HG02759 (cell line): ENCODE data around the gene SUSD6.
"Not testable (repeated sequence)": the region's sequence is repeated elsewhere in the genome, so short reads cannot be mapped to it uniquely, and the experiment has no call there.

Experiments
- ATAC-seq: cut with Tn5 transposase; IDR thresholded peaks from one replicate; pipeline ENCODE4 v1.9.1; 2021; ENCODE audit warnings: mild to moderate bottlenecking, moderate library complexity; ENCODE audit not compliant: unreplicated experiment

The SUSD6 gene

DNA sequence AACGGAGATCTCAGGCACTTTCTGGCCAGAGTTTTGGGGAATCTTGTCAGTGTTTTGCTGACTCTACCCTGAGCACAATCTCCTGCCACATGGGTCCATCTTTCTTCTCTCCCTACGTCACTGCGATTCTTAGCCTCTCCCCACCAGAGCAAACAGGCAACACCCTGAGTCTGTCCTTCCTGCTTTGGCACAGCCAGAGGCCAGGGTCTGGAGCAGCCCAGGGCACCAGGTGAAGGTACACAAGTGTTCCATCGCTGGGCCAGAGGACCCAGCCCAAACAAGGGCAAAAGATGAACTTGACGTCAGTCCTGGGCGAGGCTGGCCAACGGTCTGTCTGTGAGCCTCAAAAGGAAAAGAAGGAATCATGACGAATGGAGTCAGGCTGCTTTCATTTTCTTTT, 24.0 kb upstream of the SUSD6 start:
- ATAC-seq: no peak

DNA sequence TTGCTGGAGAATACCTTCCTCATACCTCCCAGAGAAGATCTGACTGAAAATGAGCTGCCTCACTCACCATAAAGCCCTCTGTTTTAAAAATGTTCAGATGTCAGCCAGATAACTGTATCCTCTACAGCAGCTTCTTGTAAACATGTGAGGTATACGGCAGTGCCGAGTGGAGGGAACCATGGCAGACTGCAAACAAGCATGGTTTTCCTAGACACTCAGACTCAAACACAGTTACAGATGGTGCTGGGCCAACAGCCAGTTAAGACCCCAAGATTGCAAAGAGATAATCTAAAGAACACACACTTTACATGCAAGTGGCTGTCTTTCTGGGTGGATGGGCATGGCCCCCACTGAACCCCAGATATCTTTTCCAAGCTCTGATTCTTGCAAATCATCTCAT, 20.1 kb upstream of the SUSD6 start:
- no peak for ATAC-seq

- ATAC-seq: no peak
Observed at GRCh38 chr14:69593018-69593677, 18.2 kb upstream of the SUSD6 start.

DNA sequence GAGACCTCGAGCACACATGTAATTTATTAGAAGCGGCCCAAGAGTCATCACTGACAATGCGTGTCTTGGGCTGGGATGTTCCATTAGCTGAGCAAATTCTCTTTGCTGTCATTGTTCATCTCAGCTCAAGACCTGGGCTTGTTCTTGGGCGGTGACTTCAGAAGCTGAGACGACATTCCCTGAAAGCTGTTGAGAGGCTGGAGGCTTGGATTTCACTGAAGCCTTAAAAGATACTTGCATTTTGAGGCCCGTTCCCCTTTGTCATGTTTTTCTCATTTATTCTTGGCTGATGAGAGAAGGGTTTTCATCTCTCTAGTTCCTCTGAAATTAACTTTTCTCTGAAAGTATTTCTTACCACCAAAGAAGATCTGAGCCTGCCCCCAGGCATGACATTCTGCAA, 16.6 kb upstream of the SUSD6 start:
- ATAC-seq: no peak

DNA sequence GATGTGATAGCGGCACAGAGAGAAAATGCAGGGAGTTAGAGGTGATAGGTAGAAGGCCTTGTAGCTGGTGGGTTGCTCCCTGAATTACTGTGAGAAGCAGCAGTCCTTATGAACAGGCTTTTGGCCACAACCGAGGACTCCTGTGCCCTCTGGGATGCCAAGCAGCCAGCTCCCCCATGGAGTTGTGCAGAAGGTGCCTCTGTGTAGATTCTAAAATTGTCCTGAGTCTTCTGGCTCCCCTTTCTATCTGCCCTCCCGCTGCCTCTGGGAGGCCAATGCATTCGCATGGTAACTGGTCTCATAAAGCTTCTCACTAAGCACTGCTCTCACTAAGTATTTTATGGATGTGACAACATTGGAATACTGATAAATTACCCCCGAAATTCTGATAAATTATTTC, 16.1 kb upstream of the SUSD6 start:
- no peak for ATAC-seq

- ATAC-seq: not testable (repeated sequence)
Observed at GRCh38 chr14:69599431-69599830, 12.0 kb upstream of the SUSD6 start.

DNA sequence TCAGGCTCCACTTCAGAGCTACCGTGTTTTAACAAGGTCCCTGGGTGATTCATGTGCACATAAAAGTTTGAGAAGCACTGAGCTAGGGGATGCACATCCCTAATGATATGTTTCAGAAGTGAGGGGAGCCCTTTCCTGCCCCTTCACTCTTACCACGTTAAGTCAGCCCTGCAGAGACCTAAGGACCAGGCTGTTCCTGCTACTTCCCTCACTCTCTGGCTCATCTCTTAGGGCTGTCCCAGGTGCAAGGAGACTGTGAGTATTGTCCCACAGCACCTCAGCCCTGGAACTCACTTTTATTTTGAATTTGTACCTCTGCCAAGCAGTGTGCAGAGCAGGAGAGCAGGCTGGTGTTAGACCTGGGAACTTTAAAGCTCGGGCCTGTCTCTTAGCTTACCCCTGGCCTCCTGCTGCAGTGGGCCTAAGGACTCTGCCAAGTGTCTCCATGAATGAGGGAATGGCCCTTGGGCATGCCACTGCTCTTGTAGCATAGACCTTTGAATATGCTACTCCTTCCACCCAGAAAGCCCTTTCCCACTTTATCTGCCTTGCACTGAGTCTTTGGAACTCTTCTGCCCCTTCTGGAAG, 11.0 kb upstream of the SUSD6 start:
- no peak for ATAC-seq

GRCh38 chr14:69605738-69606137, 5.7 kb upstream of the SUSD6 start:
- ATAC-seq: no peak

- ATAC-seq: no peak
Observed at GRCh38 chr14:69606258-69607184, 4.9 kb upstream of the SUSD6 start.

GRCh38 chr14:69610020-69610873, 1.1 kb upstream of the SUSD6 start:
- no peak for ATAC-seq

DNA sequence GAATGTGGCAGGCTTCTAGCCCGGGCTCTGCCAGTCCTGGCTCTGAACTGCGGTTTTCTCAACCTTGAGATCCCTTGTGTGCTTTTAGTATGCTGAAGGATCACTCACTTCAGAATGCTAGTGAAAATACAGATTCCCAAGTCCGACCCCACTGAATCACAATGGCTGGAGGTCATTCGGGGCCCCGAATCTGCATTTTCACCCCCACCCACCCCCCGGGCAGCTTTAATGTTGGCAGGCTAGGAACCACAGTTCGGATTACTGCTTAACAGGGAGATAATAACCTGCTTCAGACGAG, 573 bp upstream of the SUSD6 start:
- ATAC-seq: no peak

DNA sequence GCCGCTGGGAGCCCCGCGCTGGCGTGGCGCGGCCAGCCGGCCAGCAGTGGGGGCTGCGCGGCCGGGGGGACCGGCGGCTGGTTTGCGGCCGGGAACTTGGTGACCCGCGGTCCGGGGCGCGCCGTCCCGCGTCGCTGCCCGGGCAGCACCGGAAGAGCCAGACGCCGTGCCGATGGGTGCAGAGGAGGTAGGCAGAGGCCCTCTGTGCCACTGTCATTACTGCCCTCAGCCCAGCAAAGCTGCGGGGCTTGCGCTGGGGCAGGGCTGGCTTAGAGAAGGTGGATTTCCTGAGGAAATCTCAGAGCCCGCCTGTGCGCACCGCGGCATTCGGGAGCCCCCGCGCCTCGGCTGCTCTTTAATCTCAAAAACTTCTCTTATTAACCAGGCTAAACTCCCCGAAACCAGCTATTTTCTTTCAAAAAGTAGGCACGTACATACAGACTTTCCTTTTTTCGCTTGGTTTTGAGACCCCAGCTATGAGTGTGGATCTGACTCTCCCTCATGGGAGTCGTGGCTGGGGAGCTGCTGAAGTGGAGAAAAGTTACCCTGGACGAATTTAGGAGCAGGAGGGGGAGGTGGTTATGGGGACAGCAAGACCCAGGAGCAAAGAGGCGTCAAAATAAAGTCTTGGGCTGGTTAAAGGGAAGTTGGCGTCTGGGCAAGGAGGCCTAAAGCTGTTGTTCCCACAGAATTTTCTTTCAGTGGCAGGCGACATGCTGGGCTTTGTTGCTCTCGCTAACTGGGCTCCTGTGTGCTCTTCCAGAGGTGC, 802 bp downstream of the SUSD6 start:
- peak; percentile 11 for ATAC-seq

DNA sequence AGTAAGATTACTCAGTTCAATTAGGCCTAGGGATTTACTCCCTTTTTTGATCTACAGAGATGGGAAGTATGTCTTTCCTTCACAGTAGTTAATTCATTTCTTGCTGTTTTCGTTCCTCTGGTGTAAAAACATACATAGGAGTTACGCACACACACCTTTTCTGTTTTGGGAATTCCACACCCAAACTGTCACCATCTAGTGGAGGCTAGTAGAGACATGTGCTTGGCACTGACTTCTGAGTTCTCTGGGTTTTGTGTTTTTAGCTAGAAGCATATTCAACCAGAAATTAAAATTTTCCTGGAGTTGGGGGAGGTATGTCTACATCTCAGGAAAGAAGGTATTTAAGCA, 1.4 kb downstream of the SUSD6 start:
- ATAC-seq: no peak

DNA sequence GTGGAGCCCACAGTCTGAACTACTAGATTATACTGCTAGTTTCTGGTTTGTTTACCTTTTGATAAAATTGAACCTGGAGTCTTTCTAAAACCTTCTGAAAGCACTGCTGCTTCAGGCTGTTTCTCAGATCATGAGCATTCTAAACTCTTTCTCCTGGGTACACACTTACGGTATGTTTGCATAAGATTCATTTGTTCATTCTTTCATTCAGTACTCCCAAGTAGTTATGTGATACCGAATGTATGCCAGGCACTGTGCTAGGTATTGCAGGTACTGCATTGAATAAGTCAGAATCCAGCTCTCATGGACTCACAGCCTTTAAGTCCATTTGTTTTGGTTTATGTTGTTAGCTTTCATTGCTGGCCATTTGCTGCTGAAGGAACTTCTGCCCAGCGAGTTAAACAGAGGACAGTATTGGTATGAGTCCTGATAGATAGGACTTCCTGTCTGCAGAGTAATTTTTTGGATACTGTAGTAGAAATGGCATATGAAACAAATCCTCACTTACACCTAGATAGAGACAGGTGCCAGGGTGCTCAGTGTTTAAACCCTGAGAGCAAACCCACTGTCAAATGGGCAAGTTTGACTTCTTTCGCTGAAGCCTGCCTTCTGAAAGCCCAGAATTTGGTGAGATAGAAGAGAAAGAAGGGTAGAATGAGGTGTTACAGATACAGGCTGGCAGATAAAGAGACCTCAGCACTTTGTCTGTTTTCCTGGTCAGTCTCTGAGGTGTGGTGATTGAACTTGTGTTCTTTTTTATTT, 2.1 kb downstream of the SUSD6 start:
- ATAC-seq: no peak

DNA sequence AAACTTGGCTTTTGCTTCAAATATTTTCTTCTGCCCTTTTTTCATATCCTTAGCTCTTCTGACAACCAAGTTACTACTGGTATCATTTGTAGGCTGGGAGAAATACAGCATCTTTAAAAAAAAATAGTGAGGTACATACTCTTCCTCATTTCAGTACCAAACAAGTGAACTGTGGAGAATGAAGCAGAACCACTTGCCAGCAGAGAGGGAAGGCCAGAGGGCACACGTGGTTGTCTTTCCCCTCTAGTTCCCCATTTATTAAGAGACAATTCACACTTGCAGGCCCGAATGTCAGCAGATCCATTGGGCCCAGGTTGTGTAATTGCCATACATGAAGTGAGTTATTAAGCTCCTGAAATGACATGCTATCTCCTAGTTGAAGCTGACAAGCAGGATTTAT, 3.2 kb downstream of the SUSD6 start:
- no peak for ATAC-seq

DNA sequence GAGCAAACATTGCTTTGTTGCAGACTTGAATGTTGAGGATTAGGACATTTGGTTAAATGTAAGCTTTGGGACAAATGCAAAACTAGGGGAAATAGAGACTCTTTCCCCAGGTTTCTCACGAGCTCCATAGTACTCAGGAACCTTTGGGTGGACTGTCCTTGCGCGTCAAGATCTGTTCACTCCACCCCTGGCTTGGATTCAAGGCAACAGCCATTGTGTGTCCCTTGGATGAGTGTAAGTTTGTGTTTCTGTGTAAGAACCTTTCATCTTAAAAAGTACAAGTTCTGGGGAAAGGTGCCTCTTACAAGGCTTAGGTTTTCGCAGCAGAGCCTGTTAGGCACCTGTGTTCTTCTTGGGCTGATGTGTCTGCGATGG, 3.7 kb downstream of the SUSD6 start:
- peak; percentile 1 for ATAC-seq

- ATAC-seq: peak; percentile 46
Observed at GRCh38 chr14:69615496-69616407, 4.4 kb downstream of the SUSD6 start.

DNA sequence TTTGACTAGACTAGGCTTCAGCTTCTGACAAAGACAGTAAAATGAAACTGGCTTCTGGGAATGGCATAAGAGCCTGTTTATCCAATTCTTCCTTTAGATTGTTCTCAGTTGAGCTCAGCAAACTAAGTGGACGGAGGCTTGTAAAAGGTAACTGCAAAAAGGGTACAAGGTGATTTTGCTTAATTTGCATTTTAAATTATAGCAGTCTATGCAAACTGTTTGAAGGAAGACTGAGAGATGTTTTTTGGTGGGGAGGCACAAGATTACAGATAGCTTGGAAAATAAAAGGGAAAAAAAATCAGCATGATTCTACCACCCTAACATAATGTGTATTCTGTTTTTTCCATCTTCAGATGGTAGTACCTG, 5.0 kb downstream of the SUSD6 start:
- ATAC-seq: no peak

GRCh38 chr14:69617796-69618195, 6.4 kb downstream of the SUSD6 start:
- ATAC-seq: no peak
